IMR-90 (cell line): Measurements from ENCODE around the gene DSCAML1. TPM values are rescaled to one million over a fixed set of nuclear protein-coding genes. Genes with fewer than 3 reads are reported as not detected.
A peak's percentile ranks its signal among the peaks of the same experiment; 100 is the strongest.

Experiments
- ATAC-seq: fragments of 200-7000 bp; cut with Tn5 transposase; 2 replicates; pipeline ENCODE4 v1.9.1; 2020; ENCODE audit warnings: low read depth, mild to moderate bottlenecking, moderate library complexity
- BruUV-seq: library from RNA; stranded (reverse); fragments of 400-500 nt; replicated peaks from 2 replicates; lab custom pipeline; 2021; lab: Mats Ljungman, UMichigan
- CTCF ChIA-PET: fragments of 300-600 bp; formaldehyde crosslinking; extraction: SDS; loops from one replicate; lab custom pipeline; 2021; ENCODE audit warnings: antibody characterized with exemption; lab: Yijun Ruan, JAX
- POLR2A ChIA-PET: fragments of 300-600 bp; sonication (Branson Sonifier 250); formaldehyde crosslinking; loops from one replicate; lab custom pipeline; 2022; ENCODE audit warnings: antibody characterized with exemption; ENCODE audit not compliant: unreplicated experiment; lab: Charles Lee
- DNase-seq: peaks from one replicate; pipeline ENCODE4 v3.0.0; 2013
- H2AFZ ChIP-seq: replicated peaks from 2 replicates; pipeline ENCODE3; 2013; ENCODE audit warnings: low read length, mild to moderate bottlenecking; ENCODE audit not compliant: poor library complexity
- H2AK5ac ChIP-seq: 2 replicates; pipeline ENCODE4 v1.6.1; 2013; ENCODE audit warnings: low read depth, low read length, inconsistent platforms
- H2AK9ac ChIP-seq: replicated peaks from 2 replicates; pipeline ENCODE3; 2013; ENCODE audit warnings: mild to moderate bottlenecking, low read depth, low read length, moderate library complexity; ENCODE audit not compliant: poor library complexity
- H2BK120ac ChIP-seq: 2 replicates; pipeline ENCODE4 v1.6.1; 2013; ENCODE audit warnings: low read depth, low read length, inconsistent platforms
- H2BK15ac ChIP-seq: 3 replicates; pipeline ENCODE4 v1.6.1; 2013; ENCODE audit warnings: low read depth, low read length, inconsistent platforms
- H2BK20ac ChIP-seq: 2 replicates; pipeline ENCODE4 v1.6.1; 2013; ENCODE audit warnings: low read depth, mild to moderate bottlenecking, inconsistent platforms, low read length, moderate library complexity
- H2BK5ac ChIP-seq: 2 replicates; pipeline ENCODE4 v1.6.1; 2013; ENCODE audit warnings: mild to moderate bottlenecking, low read depth, low read length, inconsistent platforms; ENCODE audit not compliant: poor library complexity, severe bottlenecking
- H3K14ac ChIP-seq: replicated peaks from 2 replicates; pipeline ENCODE4 v1.6.1; 2013; ENCODE audit warnings: low read depth, low read length, inconsistent platforms
- H3K18ac ChIP-seq: 2 replicates; pipeline ENCODE4 v1.6.1; 2013; ENCODE audit warnings: low read depth, low read length, control low read depth
- H3K23ac ChIP-seq: 2 replicates; pipeline ENCODE4 v1.6.1; 2013; ENCODE audit warnings: low read depth, low read length, inconsistent platforms
- H3K27ac ChIP-seq: 2 replicates; pipeline ENCODE4 v1.5.1; 2013; ENCODE audit warnings: mild to moderate bottlenecking, control low read depth, low read length; ENCODE audit not compliant: insufficient read depth
- H3K27me3 ChIP-seq: 2 replicates; pipeline ENCODE4 v1.6.1; 2013; ENCODE audit warnings: low read length; ENCODE audit not compliant: control insufficient read depth, insufficient read depth
- H3K36me3 ChIP-seq: 2 replicates; pipeline ENCODE4 v1.6.1; 2013; ENCODE audit warnings: low read length, mixed read lengths; ENCODE audit not compliant: control insufficient read depth, insufficient read depth
- H3K4ac ChIP-seq: 2 replicates; pipeline ENCODE4 v1.6.1; 2013; ENCODE audit warnings: low read depth, low read length, inconsistent platforms
- H3K4me1 ChIP-seq: 2 replicates; pipeline ENCODE4 v1.6.1; 2013; ENCODE audit warnings: low read length, mixed read lengths; ENCODE audit not compliant: control insufficient read depth, insufficient read depth
- H3K4me2 ChIP-seq: 2 replicates; pipeline ENCODE4 v1.6.1; 2013; ENCODE audit warnings: low read depth, mild to moderate bottlenecking, control low read depth, low read length, moderate library complexity
- H3K4me3 ChIP-seq: 2 replicates; pipeline ENCODE4 v1.5.1; 2013; ENCODE audit warnings: low read depth, mild to moderate bottlenecking, control low read depth, low read length, moderate library complexity; ENCODE audit not compliant: insufficient read depth
- H3K56ac ChIP-seq: 2 replicates; pipeline ENCODE4 v1.6.1; 2013; ENCODE audit warnings: low read length, inconsistent platforms; ENCODE audit not compliant: insufficient read depth; ENCODE audit errors: extremely low read depth
- H3K79me1 ChIP-seq, 2 experiments: 2 replicates each; pipeline ENCODE4 v1.6.1; 2013; ENCODE audit warnings: low read length in 2 of 2, inconsistent platforms in 1 of 2, low read depth in 1 of 2
- H3K9ac ChIP-seq: 2 replicates; pipeline ENCODE4 v1.6.1; 2013; ENCODE audit warnings: low read depth, low read length, control low read depth
- H3K9me1 ChIP-seq: 2 replicates; pipeline ENCODE4 v1.6.1; 2013; ENCODE audit warnings: low read length, inconsistent platforms; ENCODE audit not compliant: insufficient read depth
- H3K9me3 ChIP-seq: 2 replicates; pipeline ENCODE4 v1.6.1; 2013; ENCODE audit warnings: low read length; ENCODE audit not compliant: control insufficient read depth, insufficient read depth
- H4K20me1 ChIP-seq: 2 replicates; pipeline ENCODE4 v1.6.1; 2013; ENCODE audit warnings: low read length, inconsistent platforms; ENCODE audit not compliant: insufficient read depth
- H4K5ac ChIP-seq: 2 replicates; pipeline ENCODE4 v1.6.1; 2013; ENCODE audit warnings: mild to moderate bottlenecking, low read depth, low read length, control low read depth
- H4K8ac ChIP-seq, 2 experiments: 2 replicates each; pipeline ENCODE4 v1.6.1; 2013; ENCODE audit warnings: low read depth in 2 of 2, low read length in 2 of 2, control low read depth in 1 of 2, inconsistent platforms in 1 of 2
- H4K91ac ChIP-seq: 2 replicates; pipeline ENCODE4 v1.6.1; 2013; ENCODE audit warnings: low read depth, low read length, inconsistent platforms; ENCODE audit not compliant: insufficient read depth
- BHLHE40 ChIP-seq: fragments of 150-350 bp; IDR thresholded peaks from 2 replicates; pipeline ENCODE4 v1.6.1; 2016; ENCODE audit warnings: mild to moderate bottlenecking, low read depth, low read length
- CEBPB ChIP-seq: IDR thresholded peaks from 2 replicates; pipeline ENCODE4 v1.6.1; 2012; ENCODE audit warnings: low read depth, low read length, improper control_type of control experiment
- CHD1 ChIP-seq: IDR thresholded peaks from 2 replicates; pipeline ENCODE4 v1.6.1; 2012; ENCODE audit warnings: low read depth, low read length, improper control_type of control experiment
- FOS ChIP-seq: fragments of 150-350 bp; IDR thresholded peaks from 2 replicates; pipeline ENCODE4 v1.6.1; 2016; ENCODE audit warnings: low read depth, low read length
- MAFK ChIP-seq: IDR thresholded peaks from 2 replicates; pipeline ENCODE4 v1.6.1; 2012; ENCODE audit warnings: low read depth, low read length, improper control_type of control experiment
- MXI1 ChIP-seq: IDR thresholded peaks from 2 replicates; pipeline ENCODE4 v1.6.1; 2012; ENCODE audit warnings: low read depth, mild to moderate bottlenecking, low read length, moderate library complexity, borderline replicate concordance
- NFE2L2 ChIP-seq: fragments of 150-350 bp; IDR thresholded peaks from 2 replicates; pipeline ENCODE4 v1.6.1; 2016; ENCODE audit warnings: low read depth, mild to moderate bottlenecking, low read length
- RAD21 ChIP-seq: IDR thresholded peaks from 2 replicates; pipeline ENCODE4 v1.6.1; 2012; ENCODE audit warnings: low read length, improper control_type of control experiment
- RCOR1 ChIP-seq: IDR thresholded peaks from 2 replicates; pipeline ENCODE4 v1.6.1; 2012; ENCODE audit warnings: mild to moderate bottlenecking, low read length, improper control_type of control experiment; ENCODE audit not compliant: insufficient replicate concordance
- RFX5 ChIP-seq: IDR thresholded peaks from 2 replicates; pipeline ENCODE4 v1.8.0; 2012; ENCODE audit warnings: low read depth, mild to moderate bottlenecking, low read length, moderate library complexity
- WGBS, 2 experiments: methylation state at CpG; one replicate each; pipeline versions ENCODE4 v1.1.5 to v1.1.7; 2013; ENCODE audit warnings: missing lambda C conversion rate in 2 of 2; ENCODE audit not compliant: insufficient read length in 1 of 2; ENCODE audit errors: extremely low coverage in 2 of 2; 5-methylcytosine and 5-hydroxymethylcytosine counted together
- dilution Hi-C: fragments of 300-500 bp; cut with HindIII; formaldehyde crosslinking; loops from one replicate; pipeline ENCODE4 v1.14.3; 2018; ENCODE audit warnings: low sequenced_read_pairs; ENCODE audit not compliant: unreplicated experiment
- in situ Hi-C: fragments of 300-500 bp; cut with MboI; formaldehyde crosslinking; loops from 3 replicates; pipeline ENCODE4 v1.14.3; 2019; ENCODE audit warnings: low sequenced_read_pairs, inconsistent platforms, mixed read lengths
- intact Hi-C: fragments of 100-400 bp; cut with micrococcal nuclease; formaldehyde crosslinking; loops from 2 replicates; pipeline ENCODE4 v1.10.0; 2022
- polyA plus RNA-seq, 3 experiments: library from polyadenylated mRNA; depleted of rRNA; stranded (reverse); fragments of >200 nt; gene quantifications; 2 replicates each; pipeline ENCODE4 v1.2.3, GENCODE V29; 2012; ENCODE audit warnings: low replicate concordance in 1 of 3
- total RNA-seq: library from RNA; depleted of rRNA; stranded (reverse); fragments of >200 nt; gene quantifications from 2 replicates; pipeline ENCODE4 v1.2.3, GENCODE V29; 2012
- TF ChIP-seq, protein P1 (sequence below): fragments of 150-350 bp; IDR thresholded peaks from 2 replicates; pipeline ENCODE4 v1.6.1; 2016; ENCODE audit warnings: low read depth, mild to moderate bottlenecking, low read length, moderate library complexity, borderline replicate concordance
- TF ChIP-seq, protein P2 (sequence below): fragments of 150-350 bp; IDR thresholded peaks from 2 replicates; pipeline ENCODE4 v1.6.1; 2017; ENCODE audit warnings: mild to moderate bottlenecking, antibody characterized with exemption, low read length, low read depth

DSCAML1 gene
- total and polyA plus RNA-seq, 2 of the 4 experiments (the other 2 are of a cell fraction) = not detected

DNA sequence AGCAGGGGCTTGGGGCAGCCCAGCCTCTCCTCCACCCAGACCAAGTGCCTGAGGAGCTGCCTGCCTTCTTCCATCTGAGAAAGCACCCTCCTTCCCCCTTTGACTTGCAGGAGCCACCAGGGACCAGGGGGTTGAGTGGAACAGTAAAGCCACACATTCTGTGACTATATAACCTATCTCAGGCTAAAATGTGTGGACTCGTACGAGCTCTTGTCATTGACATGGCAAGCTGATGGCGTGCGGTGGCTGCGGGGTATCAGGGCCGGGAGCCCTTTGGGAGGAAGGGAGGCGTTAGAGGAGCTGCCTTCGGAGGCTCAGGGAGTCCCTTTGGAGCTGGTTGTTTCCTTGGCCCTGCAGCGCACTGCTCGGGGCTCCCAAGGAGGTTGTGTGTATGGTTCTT lies 384.8 kb downstream of the DSCAML1 start:
- WGBS, 2 experiments = no CpG with 5 or more reads among the region's 10 CpGs
- Histone ChIP-seq H3K14ac (no peak overlapping the region), H4K91ac (no peak overlapping the region), H3K36me3 (peaks cover 29% of the 10 kb centered on the region), H4K20me1 (no peaks in the 10 kb centered on the region; the same call in 1 of the 2 replicates), H3K23ac (no peak overlapping the region), H3K4me2 (no peak overlapping the region), H4K8ac (no peak overlapping the region), H3K4ac (no peak overlapping the region), H2BK15ac (no peak overlapping the region), H3K9ac (no peak overlapping the region), H2BK120ac (no peak overlapping the region), H3K79me1 (no peaks in the 10 kb centered on the region), H3K4me1 (no peaks in the 10 kb centered on the region), H2BK5ac (no peak overlapping the region), H4K5ac (no peak overlapping the region), H3K27ac (no peak overlapping the region), H2AFZ (no peak overlapping the region), H3K9me1 (peaks cover 3% of the 10 kb centered on the region; the same call in 1 of the 2 replicates), H2BK20ac (no peak overlapping the region), H3K4me3 (no peak overlapping the region), H2AK9ac (no peak overlapping the region), H3K18ac (no peak overlapping the region), H3K27me3 (no peaks in the 10 kb centered on the region), H3K56ac (no peak overlapping the region), H3K9me3 (no peaks in the 10 kb centered on the region), H2AK5ac (no peak overlapping the region)
- dilution Hi-C loops = no loop called here
- CTCF ChIA-PET = interaction anchor here (4.3 kb wide), 1 partner anchor 14 kb away, joined by 17 read pairs; no protein-coding TSS in a partner anchor
- intact Hi-C loops = no loop called here
- TF ChIP-seq MXI1 (no peak), CHD1 (no peak), CEBPB (no peak), BHLHE40 (no peak), FOS (no peak), RCOR1 (no peak), RFX5 (no peak), NFE2L2 (no peak), MAFK (no peak), RAD21 (no peak)
- TF ChIP-seq, protein P1, sequence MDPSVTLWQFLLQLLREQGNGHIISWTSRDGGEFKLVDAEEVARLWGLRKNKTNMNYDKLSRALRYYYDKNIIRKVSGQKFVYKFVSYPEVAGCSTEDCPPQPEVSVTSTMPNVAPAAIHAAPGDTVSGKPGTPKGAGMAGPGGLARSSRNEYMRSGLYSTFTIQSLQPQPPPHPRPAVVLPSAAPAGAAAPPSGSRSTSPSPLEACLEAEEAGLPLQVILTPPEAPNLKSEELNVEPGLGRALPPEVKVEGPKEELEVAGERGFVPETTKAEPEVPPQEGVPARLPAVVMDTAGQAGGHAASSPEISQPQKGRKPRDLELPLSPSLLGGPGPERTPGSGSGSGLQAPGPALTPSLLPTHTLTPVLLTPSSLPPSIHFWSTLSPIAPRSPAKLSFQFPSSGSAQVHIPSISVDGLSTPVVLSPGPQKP = no peak
- TF ChIP-seq, protein P2, sequence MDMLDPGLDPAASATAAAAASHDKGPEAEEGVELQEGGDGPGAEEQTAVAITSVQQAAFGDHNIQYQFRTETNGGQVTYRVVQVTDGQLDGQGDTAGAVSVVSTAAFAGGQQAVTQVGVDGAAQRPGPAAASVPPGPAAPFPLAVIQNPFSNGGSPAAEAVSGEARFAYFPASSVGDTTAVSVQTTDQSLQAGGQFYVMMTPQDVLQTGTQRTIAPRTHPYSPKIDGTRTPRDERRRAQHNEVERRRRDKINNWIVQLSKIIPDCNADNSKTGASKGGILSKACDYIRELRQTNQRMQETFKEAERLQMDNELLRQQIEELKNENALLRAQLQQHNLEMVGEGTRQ = no peak
- DNase-seq (no peak), ATAC-seq (no peak)
- in situ Hi-C loops = no loop called here
- POLR2A ChIA-PET = no interaction called here
- TSS peak; percentile 71 for BruUV-seq
